Hepatocyte (in vitro differentiated cells): ENCODE measurements around the gene LHX3.

Source experiments
- CTCF ChIP-seq: fragments of 200-600 bp; sonication (generic); IDR thresholded peaks from 2 replicates; pipeline ENCODE4 v1.5.1; 2016; ENCODE audit warnings: antibody characterized with exemption, mild to moderate bottlenecking; ENCODE audit not compliant: poor library complexity
- EZH2 ChIP-seq: fragments of 200-600 bp; sonication (generic); IDR thresholded peaks from 2 replicates; pipeline ENCODE4 v1.6.1; 2016; ENCODE audit warnings: antibody characterized with exemption, mild to moderate bottlenecking, borderline replicate concordance

- no peak for TF ChIP-seq CTCF
- no peak for TF ChIP-seq EZH2
Observed at GRCh38 chr9:136191960-136192286, 13.0 kb downstream of the LHX3 start.
